Effector memory CD8-positive, alpha-beta T cell (primary cell): ENCODE measurements around the gene PIK3C2G.
"Not testable (repeated sequence)": the region's sequence is repeated elsewhere in the genome, so short reads cannot be mapped to it uniquely, and the experiment has no call there.

Experiments
- ATAC-seq: fragments of 150-1000 bp; cut with Tn5 transposase; replicated peaks from 2 replicates; pipeline ENCODE4 v1.10.0; 2021; ENCODE audit warnings: mild to moderate bottlenecking, moderate library complexity
- DNase-seq, 3 experiments: peaks; one replicate each; pipeline ENCODE4 v3.0.0; 2021
- H3K27ac Mint-ChIP-seq, 2 donors: one replicate each; pipeline ENCODE4 v1.8.0; 2022; ENCODE audit warnings: mild to moderate bottlenecking in 2 of 2, mixed read lengths in 2 of 2, moderate library complexity in 2 of 2
- H3K27me3 Mint-ChIP-seq, 2 donors: one replicate each; pipeline ENCODE4 v1.8.0; 2022; ENCODE audit warnings: mixed read lengths in 2 of 2
- H3K36me3 Mint-ChIP-seq: one replicate; pipeline ENCODE4 v1.8.0; 2022; ENCODE audit warnings: mild to moderate bottlenecking, moderate library complexity, mixed read lengths; ENCODE audit not compliant: insufficient read depth
- H3K4me1 Mint-ChIP-seq, 2 donors: one replicate each; pipeline ENCODE4 v1.8.0; 2022; ENCODE audit warnings: low read depth in 2 of 2, mixed read lengths in 2 of 2
- H3K4me3 Mint-ChIP-seq, 2 donors: one replicate each; pipeline ENCODE4 v1.8.0; 2022; ENCODE audit warnings: mild to moderate bottlenecking in 2 of 2, mixed read lengths in 2 of 2, moderate library complexity in 2 of 2
- H3K9me3 Mint-ChIP-seq, 2 donors: one replicate each; pipeline ENCODE4 v1.8.0; 2022; ENCODE audit warnings: mixed read lengths in 2 of 2
- total RNA-seq, 9 experiments: gene quantifications; one replicate each; lab custom pipeline; 2026; lab: John Stamatoyannopoulos, UW

PIK3C2G gene, protein sequence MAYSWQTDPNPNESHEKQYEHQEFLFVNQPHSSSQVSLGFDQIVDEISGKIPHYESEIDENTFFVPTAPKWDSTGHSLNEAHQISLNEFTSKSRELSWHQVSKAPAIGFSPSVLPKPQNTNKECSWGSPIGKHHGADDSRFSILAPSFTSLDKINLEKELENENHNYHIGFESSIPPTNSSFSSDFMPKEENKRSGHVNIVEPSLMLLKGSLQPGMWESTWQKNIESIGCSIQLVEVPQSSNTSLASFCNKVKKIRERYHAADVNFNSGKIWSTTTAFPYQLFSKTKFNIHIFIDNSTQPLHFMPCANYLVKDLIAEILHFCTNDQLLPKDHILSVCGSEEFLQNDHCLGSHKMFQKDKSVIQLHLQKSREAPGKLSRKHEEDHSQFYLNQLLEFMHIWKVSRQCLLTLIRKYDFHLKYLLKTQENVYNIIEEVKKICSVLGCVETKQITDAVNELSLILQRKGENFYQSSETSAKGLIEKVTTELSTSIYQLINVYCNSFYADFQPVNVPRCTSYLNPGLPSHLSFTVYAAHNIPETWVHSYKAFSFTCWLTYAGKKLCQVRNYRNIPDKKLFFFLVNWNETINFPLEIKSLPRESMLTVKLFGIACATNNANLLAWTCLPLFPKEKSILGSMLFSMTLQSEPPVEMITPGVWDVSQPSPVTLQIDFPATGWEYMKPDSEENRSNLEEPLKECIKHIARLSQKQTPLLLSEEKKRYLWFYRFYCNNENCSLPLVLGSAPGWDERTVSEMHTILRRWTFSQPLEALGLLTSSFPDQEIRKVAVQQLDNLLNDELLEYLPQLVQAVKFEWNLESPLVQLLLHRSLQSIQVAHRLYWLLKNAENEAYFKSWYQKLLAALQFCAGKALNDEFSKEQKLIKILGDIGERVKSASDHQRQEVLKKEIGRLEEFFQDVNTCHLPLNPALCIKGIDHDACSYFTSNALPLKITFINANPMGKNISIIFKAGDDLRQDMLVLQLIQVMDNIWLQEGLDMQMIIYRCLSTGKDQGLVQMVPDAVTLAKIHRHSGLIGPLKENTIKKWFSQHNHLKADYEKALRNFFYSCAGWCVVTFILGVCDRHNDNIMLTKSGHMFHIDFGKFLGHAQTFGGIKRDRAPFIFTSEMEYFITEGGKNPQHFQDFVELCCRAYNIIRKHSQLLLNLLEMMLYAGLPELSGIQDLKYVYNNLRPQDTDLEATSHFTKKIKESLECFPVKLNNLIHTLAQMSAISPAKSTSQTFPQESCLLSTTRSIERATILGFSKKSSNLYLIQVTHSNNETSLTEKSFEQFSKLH (N-terminal part only)
- 0 to 0.21 (median 0) reads per million in 9 experiments for total RNA-seq

DNA sequence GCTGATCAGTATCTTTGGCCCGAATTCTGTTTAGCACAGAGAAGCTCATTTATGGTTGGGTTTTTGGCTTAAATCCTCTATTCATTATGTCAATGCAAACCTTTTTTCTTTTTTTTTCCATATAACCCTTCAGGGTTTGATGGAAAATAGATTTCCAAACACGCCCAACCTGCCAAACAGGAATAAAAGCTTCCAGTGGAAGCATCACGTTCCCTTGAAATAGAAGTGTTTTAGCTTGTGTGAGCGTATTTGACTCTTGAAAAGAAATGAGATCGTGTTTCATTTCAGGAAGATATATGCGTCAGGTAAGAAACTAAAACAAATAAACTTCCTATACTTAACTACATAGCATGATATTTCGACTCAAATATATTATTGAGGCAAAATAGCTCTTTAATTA is at the start of gene PIK3C2G:
Gene PIK3C2G, plus strand, starts transcription at position 246 of the 400 bp plus-strand sequence. CDS start 20,564 bp downstream, outside the sequence.
- H3K9me3 Mint-ChIP-seq, result peaks cover 0 to 3% of the 10 kb centered on the region in 2 donors
- no peak within 1 kb of the TSS for H3K4me3 Mint-ChIP-seq
- H3K4me1 Mint-ChIP-seq, result no peaks in the 10 kb centered on the region
- ATAC-seq, result no peak
- H3K36me3 Mint-ChIP-seq, result no peaks in the 10 kb centered on the region
- no peak within 1 kb of the TSS for H3K27ac Mint-ChIP-seq
- H3K27me3 Mint-ChIP-seq, result no peaks in the 10 kb centered on the region
- no peak for DNase-seq

DNA sequence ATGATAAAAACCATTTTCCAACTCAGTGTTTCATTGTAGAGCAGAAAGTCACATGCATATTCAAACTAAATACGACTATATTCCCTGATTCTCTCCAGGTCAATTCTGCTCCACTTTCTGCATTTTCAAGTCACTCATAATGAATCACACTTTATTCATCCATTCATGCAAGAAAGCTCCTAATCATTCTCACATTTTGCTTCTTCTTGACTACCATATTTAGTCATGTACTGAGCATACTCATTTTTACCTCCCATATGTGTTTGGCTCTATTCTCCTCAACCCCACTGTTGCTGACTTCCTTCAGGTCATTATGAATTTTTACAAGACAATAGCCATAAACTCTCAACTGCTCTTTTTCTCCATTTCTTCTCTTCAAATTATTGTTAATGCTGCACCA is 43.4 kb upstream of the PIK3C2G start:
- DNase-seq (no peak), ATAC-seq (no peak)
- no peak overlapping the region for H3K27ac Mint-ChIP-seq
- no peaks in the 10 kb centered on the region for H3K27me3 Mint-ChIP-seq
- no peaks in the 10 kb centered on the region for H3K9me3 Mint-ChIP-seq
- peaks cover 3% of the 10 kb centered on the region for H3K36me3 Mint-ChIP-seq
- H3K4me3 Mint-ChIP-seq, result no peak overlapping the region
- no peaks in the 10 kb centered on the region for H3K4me1 Mint-ChIP-seq

DNA sequence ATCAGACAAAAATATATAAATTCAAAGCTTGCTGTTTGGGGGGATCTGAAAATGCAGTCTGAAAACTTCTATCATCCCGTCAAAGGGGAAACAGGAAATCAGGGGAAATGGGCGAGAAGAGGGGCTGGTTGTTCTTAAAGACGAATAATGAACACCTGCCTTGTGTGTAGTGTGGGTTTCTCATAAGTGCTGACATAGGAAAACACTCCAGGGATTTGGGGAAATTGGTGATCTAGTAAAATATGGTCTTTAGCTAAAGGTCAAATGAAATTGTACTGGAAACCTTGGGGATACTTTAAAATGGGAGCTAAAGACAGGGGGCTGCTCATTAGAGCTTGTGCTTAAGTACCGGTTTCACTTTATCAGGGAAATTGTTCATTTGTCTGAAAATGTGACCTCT is 39.6 kb upstream of the PIK3C2G start:
- Mint-ChIP-seq H3K27ac (no peak overlapping the region), H3K36me3 (no peaks in the 10 kb centered on the region), H3K4me1 (no peaks in the 10 kb centered on the region), H3K4me3 (no peak overlapping the region), H3K27me3 (no peaks in the 10 kb centered on the region), H3K9me3 (no peaks in the 10 kb centered on the region)
- no peak for DNase-seq
- ATAC-seq, result no peak

DNA sequence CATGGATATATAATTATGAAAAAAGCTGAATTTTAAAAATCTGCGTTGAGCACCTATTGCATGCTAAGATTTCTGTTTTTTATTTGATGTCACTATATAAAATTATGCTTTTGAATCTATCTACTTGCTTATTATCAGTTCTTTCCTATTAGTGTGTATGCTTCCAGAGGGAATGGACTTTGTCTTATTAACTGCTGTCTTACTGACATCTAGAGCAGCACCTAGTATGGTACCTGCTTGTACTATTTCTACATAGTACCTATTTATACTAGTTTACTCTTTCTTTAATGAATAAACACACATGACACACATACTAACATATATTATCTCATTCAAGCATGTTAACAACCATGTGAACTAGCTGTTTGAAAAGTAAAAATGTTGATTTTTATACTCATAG is 38.6 kb upstream of the PIK3C2G start:
- ATAC-seq (no peak), DNase-seq (no peak)
- no peaks in the 10 kb centered on the region for H3K4me1 Mint-ChIP-seq

DNA sequence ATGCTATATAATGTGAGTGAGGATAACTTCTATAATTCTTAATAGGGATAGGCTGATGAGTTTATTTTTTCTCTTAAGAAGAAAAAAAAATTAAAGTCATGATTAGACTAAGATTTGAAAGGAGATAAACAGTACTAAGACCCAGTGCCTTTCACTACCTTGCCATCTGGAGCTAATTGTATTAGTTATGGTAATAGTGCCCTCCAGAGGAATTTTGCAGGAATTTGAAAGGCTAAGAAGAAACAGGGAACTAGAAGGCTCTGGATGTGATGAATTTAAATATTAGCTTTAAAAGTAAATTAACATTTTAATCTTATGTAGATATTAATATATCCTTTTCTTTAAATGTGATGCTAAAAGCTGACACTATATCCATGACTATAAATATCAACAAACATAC is 36.6 kb upstream of the PIK3C2G start:
- no peak for DNase-seq
- no peaks in the 10 kb centered on the region for H3K4me1 Mint-ChIP-seq
- no peaks in the 10 kb centered on the region for H3K27me3 Mint-ChIP-seq
- H3K27ac Mint-ChIP-seq, result no peak overlapping the region
- no peaks in the 10 kb centered on the region for H3K36me3 Mint-ChIP-seq
- H3K4me3 Mint-ChIP-seq, result no peak overlapping the region
- no peak for ATAC-seq
- no peaks in the 10 kb centered on the region for H3K9me3 Mint-ChIP-seq

More for the DNA sequence above, 38.6 kb upstream of the PIK3C2G start:
- H3K27ac Mint-ChIP-seq, result no peak overlapping the region
- H3K27me3 Mint-ChIP-seq, result no peaks in the 10 kb centered on the region
- H3K9me3 Mint-ChIP-seq, result no peaks in the 10 kb centered on the region
- H3K4me3 Mint-ChIP-seq, result no peak overlapping the region
- no peaks in the 10 kb centered on the region for H3K36me3 Mint-ChIP-seq

DNA sequence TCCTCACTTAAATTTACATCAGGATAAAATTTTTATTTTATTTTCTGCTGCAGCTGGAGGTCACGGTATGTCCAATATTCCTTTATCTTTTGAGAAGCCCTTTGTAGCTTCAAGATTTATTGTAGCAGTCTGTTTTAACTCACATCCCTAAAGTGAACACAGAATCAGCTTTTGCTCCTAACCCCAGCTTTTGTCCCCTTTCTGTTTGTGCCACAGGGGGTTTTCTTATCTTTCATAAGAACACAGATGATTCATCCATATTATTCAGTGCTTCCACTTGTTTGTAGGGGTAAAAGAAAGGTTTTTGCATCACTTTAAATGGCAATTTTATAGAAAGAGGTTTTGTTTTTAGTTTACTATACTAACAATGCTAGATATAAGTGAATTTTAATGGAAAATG is 21.8 kb upstream of the PIK3C2G start:
- Mint-ChIP-seq H3K36me3 (no peaks in the 10 kb centered on the region), H3K27ac (no peak overlapping the region)

DNA sequence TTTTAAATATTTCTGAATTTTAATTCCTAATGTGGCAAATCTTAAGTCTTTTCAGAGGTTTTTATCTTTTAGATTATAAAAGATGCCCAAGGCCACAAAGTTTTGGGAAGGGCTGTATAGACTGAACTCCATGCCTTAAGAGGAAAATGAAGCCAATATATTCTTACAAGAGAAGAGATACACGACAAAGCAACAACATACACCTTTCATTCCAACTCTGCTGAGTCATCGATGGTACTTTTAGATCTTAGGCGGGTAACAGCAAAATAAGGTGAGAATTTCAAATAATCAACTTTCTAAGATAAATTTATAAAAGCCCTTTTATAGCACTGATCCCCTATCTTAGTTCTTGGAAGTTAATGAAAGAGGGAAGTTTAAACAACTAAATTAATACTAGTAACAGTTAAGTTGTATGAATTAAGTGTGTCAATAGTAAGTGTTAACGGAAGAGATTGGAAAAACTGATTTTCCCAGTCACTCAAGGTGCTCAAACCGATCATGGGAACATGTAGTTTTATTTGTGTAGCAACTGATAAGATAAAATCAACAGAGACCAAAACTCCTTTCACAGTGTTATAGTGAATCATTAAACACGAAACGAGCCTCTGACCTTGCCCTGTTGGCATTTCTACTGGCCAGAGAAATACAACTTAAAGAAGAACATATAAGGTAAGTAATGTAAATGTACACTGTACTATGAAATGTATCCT is 18.8 kb upstream of the PIK3C2G start:
- Mint-ChIP-seq H3K4me3 (no peak overlapping the region), H3K27me3 (no peaks in the 10 kb centered on the region), H3K36me3 (no peaks in the 10 kb centered on the region), H3K4me1 (no peaks in the 10 kb centered on the region), H3K27ac (no peak overlapping the region), H3K9me3 (peaks cover 0 to 5% of the 10 kb centered on the region in 2 donors)
- no peak for ATAC-seq
- no peak for DNase-seq

More for the DNA sequence above, 21.8 kb upstream of the PIK3C2G start:
- no peak for DNase-seq
- no peak for ATAC-seq
- no peaks in the 10 kb centered on the region for H3K4me1 Mint-ChIP-seq
- no peak overlapping the region for H3K4me3 Mint-ChIP-seq
- H3K9me3 Mint-ChIP-seq, result peaks cover 4 to 5% of the 10 kb centered on the region in 2 donors
- no peaks in the 10 kb centered on the region for H3K27me3 Mint-ChIP-seq

DNA sequence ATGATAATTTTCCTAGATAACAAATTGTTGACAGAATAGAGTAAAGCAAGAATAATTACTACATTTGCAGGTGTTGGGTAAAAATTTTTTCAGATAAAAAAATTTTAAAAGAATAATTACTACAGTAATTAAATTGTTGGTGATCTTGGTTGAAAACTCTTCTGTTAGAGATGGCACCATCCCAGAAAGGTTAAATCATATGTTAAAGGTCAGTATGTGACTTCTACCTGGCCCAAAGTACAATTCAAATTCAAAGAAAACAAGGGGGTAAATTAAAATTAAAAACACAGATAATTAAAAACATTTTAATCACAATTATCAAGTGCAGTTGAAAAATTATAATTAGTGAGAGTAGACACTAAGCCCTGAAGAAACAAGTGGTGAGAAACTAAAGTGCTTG is 18.1 kb upstream of the PIK3C2G start:
- Mint-ChIP-seq H3K36me3 (no peaks in the 10 kb centered on the region), H3K27ac (no peak overlapping the region), H3K9me3 (peaks cover 0 to 5% of the 10 kb centered on the region in 2 donors), H3K4me3 (no peak overlapping the region), H3K27me3 (no peaks in the 10 kb centered on the region), H3K4me1 (no peaks in the 10 kb centered on the region)
- DNase-seq (no peak), ATAC-seq (no peak)

DNA sequence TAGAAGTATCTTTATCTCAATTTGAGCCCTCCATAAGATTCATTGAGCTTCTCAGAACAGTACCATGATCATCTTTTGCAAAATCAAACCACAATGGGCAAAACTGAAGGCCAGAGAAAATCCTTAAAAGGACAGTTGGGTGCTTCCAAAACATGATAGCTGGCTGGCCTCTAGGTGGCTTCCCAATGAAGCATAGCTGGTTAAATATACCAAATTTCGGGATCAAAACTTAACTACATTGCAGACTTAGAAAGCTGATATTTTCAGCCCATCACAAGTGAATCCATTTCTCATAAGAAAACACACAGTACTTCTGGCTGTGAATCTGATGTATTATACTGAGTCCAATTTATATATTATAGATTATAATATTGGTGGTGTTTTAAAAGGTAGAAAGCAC is 15.3 kb upstream of the PIK3C2G start:
- Mint-ChIP-seq H3K36me3 (no peaks in the 10 kb centered on the region), H3K4me1 (no peaks in the 10 kb centered on the region), H3K4me3 (no peak overlapping the region), H3K27ac (no peak overlapping the region), H3K27me3 (no peaks in the 10 kb centered on the region), H3K9me3 (peaks cover 0 to 3% of the 10 kb centered on the region in 2 donors)
- no peak for DNase-seq
- no peak for ATAC-seq

DNA sequence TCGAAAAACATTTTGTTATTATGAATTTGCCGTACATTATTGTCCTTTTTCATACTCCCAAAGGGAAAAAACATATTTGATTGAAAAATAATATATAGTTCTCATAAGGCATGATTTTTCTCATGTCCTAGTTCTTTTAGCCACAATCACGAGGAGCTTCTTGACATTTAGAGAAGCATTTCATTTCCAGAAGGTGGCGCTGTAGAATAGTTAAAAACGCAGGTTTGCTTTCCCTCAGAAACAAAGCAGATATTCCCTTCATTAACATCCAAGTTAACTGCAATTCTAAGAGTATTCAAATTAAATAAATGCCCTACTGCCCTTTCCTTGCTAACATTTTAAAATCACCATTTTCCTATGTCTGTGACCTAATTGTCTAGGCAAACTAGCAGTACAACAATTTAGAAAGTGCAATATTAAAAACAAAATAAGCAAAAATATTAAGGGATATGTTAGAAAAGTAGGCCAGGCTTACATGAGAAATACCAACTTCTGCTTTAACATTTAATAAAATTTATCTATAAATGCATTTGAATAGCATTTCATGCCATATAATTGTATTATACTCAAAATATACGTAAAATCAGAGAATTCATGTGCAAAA is 10.9 kb upstream of the PIK3C2G start:
- H3K36me3 Mint-ChIP-seq, result no peaks in the 10 kb centered on the region
- H3K4me1 Mint-ChIP-seq, result no peaks in the 10 kb centered on the region
- no peak overlapping the region for H3K4me3 Mint-ChIP-seq
- H3K9me3 Mint-ChIP-seq, result peaks cover 0 to 3% of the 10 kb centered on the region in 2 donors
- DNase-seq (no peak), ATAC-seq (no peak)
- no peaks in the 10 kb centered on the region for H3K27me3 Mint-ChIP-seq
- H3K27ac Mint-ChIP-seq, result no peak overlapping the region

DNA sequence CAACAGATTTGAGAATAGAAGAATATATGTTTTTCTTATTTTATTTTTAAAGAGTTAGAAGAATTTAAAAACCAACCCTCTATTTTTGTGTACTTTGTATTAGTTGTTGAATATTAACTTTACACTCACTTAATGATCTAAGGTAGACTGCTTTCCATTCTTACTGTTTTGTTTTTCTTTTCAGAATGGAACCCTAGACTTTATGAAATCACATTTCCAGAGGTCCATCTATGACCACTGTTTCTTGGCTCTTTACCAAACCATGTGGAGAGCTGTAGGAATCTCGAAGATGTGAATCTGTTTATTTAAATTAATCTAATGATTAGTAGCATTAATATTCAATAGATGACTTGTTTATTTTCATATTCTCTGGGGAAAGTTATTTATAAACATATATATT is 7.2 kb upstream of the PIK3C2G start:
- DNase-seq, result no peak
- no peak for ATAC-seq
- Mint-ChIP-seq H3K4me3 (no peak overlapping the region), H3K27ac (no peak overlapping the region), H3K27me3 (no peaks in the 10 kb centered on the region), H3K4me1 (no peaks in the 10 kb centered on the region), H3K9me3 (peaks cover 0 to 3% of the 10 kb centered on the region in 2 donors), H3K36me3 (no peaks in the 10 kb centered on the region)

DNA sequence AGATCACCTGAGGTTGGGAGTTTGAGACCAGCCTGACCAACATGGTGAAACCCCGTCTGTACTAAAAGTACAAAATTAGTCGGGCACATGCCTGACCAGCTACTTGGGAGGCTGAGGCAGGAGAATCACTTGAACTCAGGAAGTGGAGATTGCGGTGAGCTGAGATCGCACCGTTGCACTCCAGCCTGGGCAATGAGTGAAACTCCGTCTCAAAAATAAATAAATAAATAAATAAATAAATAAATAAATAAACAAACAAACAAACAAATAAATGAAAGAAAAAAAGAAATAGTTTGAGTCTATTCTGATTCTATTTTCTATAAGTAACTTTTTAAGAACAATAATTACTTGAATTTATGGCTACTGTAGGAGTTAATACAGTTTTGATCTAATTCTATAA is 6.3 kb upstream of the PIK3C2G start:
- H3K4me1 Mint-ChIP-seq, H3K27me3 Mint-ChIP-seq: not testable (repeated sequence)

More for the DNA sequence above, 6.3 kb upstream of the PIK3C2G start:
- DNase-seq, H3K4me3 Mint-ChIP-seq, H3K27ac Mint-ChIP-seq, H3K36me3 Mint-ChIP-seq, ATAC-seq, H3K9me3 Mint-ChIP-seq: not testable (repeated sequence)
